Stimulated activated CD4-positive, alpha-beta T cell treated with anti-CD3 and anti-CD28 coated beads, Interleukin-4, amount 100 ng/mL, for 24 hours (primary cell): ENCODE results near the gene FAM78A.
"Not testable (repeated sequence)": the region's sequence is repeated elsewhere in the genome, so short reads cannot be mapped to it uniquely, and the experiment has no call there.

Source experiments
- DNase-seq: peaks from one replicate; pipeline ENCODE4 v3.0.0-alpha.2; 2020

The FAM78A gene

DNA sequence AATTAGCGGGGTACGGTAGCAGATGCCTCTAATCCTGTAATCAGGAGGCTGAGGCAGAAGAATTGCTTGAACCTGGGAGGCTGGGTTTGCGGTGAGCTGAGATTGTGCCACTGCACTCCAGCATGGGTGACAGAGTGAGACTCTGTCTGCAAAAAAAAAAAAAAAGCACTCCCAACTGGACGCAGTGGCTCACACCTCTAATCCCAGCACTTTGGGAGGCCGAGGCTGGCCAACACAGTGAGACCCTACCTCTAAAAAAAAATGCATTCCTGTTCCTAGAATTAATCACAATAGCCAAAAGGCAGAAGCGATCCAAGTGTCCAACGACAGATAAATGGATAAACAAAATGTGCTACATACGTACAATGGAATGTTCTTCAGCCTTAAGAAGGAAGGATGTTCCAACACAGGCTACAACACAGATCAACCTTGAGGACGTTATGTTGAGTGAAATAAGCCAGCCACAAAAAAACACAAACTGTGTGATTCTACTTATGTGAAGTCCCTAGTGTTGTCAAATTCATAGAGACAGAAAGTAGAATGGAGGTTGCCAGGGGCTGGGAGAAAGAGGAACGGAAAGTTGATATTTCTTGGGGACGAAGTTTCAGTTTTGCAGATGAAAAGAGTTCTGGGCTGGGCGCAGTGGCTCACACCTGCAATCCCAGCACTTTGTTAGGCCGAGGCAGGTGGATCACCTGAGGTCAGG lies 13.8 kb downstream of the FAM78A start:
- DNase-seq: no peak

- no peak for DNase-seq
These were observed 15.4 kb downstream of the FAM78A start for GRCh38 chr9:131260751-131261452.

DNA sequence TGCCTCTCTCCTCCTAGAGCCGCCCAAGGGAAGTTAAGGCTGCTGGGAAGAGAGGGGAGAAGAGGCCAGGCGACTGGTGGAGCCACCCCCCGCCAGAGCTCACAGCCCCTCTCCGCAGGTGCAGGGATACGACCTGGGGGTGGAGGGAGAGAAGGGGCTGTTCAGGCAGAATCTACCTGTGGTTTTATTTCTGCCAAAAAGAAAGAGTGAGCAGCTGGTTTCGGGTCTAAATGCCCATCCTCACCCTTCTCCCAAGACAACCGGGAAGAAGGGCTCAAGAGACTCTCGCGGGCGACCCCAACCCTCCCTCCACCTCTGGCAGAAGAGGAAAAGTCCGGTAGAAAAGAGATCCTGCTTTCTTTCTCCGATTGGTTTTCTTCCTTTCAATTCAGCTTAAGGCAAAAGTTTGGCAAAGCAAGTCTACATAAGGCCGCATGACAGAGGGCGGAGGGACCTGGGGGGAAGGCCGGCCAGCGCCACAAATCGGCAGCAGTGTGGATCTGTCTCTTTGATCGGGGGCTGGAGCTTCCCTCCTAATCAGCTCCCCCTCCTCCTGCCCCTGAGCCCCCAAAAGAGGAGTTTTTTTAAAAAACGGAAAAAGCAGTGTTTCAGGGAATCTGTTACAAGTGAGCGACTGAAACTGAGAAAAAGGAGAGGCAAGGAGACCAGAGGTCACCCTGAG lies 16.3 kb downstream of the FAM78A start:
- no peak for DNase-seq

DNA sequence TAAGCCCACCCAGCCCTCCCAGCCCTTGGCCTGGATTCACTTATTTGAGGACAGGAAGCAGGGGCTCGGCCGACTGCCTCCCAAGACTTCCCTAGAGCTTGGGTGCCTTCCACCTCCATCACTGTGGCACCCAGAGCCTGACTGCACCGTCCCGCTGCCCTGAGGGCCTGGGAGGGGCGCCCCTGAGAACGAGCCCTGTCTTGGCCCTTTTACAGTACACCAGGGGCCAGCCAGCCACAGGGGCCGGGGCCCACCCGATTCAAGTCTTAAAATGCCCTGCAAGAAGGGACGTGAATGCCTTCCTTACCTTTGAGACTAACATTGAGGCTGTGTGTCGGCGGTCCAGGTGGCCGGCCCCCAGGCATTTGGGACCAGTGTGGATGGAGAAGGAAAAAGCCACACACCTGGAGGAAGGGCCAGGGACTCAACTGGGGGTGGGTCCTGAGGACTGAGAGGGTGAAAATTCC lies 16.8 kb downstream of the FAM78A start:
- no peak for DNase-seq

DNA sequence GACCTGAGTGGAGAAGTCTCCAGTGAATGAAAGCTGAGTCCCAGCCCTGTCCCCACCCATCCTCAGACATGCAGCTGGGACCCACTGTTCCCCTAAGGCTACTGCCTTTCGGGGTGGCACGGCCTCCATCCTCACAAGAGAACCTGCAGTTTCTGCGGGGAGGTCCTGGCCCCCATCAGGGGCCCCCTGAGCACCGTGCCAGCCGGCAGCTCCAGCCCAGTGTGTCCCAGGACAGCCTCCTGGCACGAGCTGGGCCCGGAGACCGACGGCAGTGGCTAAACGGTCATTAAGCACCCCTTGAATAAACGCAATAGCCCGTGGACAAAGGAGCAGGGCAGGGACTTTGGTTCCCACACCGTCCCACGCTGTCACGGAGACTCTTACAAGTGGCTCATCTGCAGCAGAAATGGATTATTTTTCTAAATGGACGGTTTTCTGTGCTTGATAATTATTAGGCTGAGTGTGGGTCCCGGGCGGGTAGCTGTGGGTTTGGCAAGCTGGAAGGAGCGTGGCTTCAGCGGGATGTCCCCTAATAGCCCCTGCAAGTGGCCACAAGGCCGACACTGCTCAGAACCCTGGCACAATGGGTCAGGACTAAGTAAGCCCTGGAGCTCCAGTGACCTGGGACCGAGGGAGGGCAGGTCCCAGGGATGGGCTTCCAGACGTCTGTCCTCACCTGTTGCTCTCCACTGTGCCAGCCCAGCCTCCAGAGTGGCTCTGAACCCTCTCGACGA lies 17.4 kb downstream of the FAM78A start:
- no peak for DNase-seq

GRCh38 chr9:131258186-131258585 lies 18.1 kb downstream of the FAM78A start:
- DNase-seq: no peak

GRCh38 chr9:131257266-131258025 lies 18.9 kb downstream of the FAM78A start:
- no peak for DNase-seq

DNA sequence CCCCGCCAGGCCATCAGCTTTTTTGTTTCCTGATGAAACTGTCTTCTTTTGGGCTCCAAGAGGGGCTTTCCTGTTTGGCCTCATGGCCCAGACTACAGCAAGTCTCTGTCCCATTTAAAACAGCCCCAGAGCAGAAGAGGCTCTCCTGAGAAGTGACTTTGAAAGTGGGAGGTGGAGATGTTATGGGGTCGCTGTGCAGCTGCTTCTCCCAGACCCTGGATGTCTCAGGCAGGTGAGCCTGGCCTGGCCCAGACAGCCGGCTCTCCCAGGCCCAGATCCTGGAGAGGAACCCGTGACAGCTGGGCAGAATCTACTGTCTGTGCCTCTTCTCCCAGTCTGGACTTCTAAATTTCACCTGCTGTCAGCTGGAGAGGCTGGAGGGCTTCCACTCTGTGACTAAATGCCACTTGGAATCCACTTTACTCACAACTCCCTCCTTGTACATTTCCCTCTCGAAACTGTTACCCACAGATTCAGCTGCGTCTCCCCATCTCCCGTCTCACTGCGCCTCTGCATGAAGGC lies 20.6 kb downstream of the FAM78A start:
- no peak for DNase-seq

DNA sequence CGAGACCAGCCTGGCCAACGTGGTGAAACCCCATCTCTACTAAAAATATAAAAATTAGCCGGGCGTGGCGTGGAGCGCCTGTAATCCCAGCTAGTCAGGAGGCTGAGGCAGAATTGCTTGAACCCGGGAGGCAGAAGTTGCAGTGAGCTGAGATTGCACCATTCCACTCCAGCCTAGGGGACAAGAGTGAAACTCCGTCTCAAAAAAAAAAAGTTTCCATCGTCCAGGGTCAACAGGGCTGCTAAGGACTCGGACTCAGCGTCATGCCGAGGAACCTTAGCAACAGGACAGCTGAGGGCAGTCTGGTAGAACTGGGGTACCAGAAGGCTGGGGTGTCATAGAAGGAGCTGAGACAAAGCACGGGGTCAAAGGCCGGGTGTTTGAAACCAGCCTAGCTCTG lies 21.7 kb downstream of the FAM78A start:
- no peak for DNase-seq

GRCh38 chr9:131253891-131254491 lies 22.3 kb downstream of the FAM78A start:
- no peak for DNase-seq

DNA sequence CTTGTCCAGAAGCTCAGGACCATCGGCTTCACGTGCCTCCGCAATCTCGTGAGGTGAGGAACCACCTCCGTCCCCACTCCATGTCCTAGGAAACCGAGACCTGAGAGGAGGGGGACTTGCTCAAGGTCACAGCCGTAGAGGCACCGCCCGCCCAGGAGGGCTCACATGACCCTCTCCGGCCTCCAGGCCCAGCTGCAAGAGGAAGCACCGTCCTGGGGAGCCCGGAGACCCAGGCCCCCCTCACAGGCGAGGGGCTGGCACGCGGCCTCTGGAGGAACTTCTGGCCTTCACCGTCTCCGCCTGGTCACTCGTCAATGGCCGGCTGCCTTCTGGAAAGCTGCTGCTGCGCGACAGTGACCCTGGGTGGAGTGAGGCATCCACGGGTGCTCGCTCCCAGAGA lies 24.2 kb downstream of the FAM78A start:
- DNase-seq: no peak

DNA sequence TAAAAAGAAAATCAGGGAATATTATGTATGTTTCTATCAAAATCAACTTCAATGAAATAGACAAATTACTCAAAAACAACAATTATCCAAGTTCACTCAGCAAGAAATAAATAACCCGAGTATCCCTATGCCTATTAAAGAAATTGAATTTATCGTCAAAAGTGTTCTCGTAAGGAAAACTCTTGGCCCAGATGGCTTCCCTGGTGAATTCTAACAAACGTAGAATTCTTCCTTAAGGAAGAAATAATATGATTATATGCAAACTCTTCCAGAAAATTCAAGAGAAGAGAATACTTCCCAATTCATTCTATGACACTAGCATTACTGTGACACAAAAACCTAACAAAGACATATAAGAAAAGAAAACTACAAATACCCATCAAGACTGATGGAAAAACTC lies 29.7 kb downstream of the FAM78A start:
- DNase-seq: no peak

DNA sequence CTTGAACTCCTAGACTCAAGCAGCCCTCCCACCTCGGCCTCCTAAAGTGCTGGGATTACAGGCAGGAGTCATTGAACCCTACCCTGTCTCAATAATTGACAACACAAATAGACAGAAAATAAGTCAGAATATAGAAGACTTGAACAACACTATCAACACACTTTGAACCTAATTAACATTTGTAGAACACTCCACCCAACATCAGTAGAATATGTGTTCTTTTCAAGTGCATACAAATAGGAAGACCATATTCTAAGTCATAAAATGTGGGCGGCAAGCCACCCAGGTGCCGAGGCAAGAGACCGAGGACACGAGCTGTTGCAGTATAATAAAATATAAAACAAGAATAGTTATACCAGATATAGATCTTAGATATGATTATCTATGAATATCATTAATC lies 32.0 kb downstream of the FAM78A start:
- not testable (repeated sequence) for DNase-seq

- no peak for DNase-seq
These were observed 36.0 kb downstream of the FAM78A start for GRCh38 chr9:131240047-131240921.

GRCh38 chr9:131239161-131239975 lies 36.9 kb downstream of the FAM78A start:
- DNase-seq: no peak

GRCh38 chr9:131238402-131239021 lies 37.8 kb downstream of the FAM78A start:
- peak; percentile 12 for DNase-seq

DNA sequence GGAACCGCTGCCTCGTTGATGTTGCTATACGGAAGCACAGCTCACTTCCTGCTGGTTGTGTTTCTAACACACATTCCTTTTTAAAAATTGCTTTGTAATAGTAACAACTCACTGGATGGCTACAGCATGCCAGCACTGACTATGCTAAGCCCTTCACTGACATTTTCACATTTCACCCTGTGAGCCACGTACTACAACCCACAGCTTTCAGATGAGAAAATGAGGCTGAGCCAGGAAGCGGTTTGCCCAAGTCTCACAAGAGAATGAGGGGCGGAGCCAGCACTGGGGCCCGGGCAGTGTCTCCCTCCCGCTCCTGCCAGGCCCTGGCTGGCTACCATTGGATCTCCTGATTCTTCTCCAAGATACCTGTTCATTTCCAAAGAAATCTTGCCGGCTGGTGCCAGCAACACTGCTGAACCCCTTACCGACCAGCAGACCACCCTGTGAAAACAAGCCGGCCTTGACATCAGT lies 38.3 kb downstream of the FAM78A start:
- DNase-seq: peak; percentile 89

DNA sequence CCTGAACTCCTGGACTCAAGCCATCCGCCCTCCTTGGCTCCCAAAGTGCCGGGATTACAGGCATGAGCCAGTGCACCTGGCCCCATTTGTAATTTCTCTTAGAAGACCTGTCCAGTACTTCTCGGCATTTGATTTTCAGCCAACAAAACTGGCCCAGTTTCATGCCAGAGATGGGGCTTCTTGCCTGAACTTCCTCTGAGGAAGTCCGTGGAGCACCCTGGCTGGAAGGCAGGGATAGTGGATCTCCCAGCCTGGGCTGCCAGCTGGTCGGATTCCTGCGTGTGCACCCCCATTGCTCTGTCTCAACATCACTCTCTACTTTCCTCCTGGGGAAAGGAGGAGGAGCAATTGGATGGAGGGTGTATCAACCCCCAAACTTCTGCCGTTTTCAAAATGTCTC lies 39.0 kb downstream of the FAM78A start:
- DNase-seq: no peak

- no peak for DNase-seq
These were observed 39.5 kb downstream of the FAM78A start for GRCh38 chr9:131236761-131237160.
